ENCODE data around the gene MYO9A.
"Not testable (repeated sequence)": the region's sequence is repeated elsewhere in the genome, so short reads cannot be mapped to it uniquely, and the experiment has no call there.

- TF ChIP-seq POLR2A, CTCF, EP300 (IDR thresholded peaks at IDR 0.05): not testable (repeated sequence)
These were observed 64.7 kb downstream of the MYO9A start for GRCh38 chr15:72053297-72053696.
